Endothelial cell of umbilical vein (primary cell): ENCODE results near the gene PARN. TPM values are rescaled to one million over a fixed set of nuclear protein-coding genes. Genes with fewer than 3 reads are reported as not detected.

Experiments
- BruUV-seq: library from RNA; stranded (reverse); fragments of 400-500 nt; replicated peaks from 2 replicates; lab custom pipeline; 2021; lab: Mats Ljungman, UMichigan
- CTCF ChIA-PET: fragments of 300-600, 350-600 bp; sonication (Branson Sonifier 250); formaldehyde crosslinking; loops from one replicate; lab custom pipeline; 2021; ENCODE audit warnings: antibody characterized with exemption, inconsistent platforms; lab: Charles Lee
- POLR2A ChIA-PET: fragments of 300-600, 350-600 bp; sonication (Branson Sonifier 250); formaldehyde crosslinking; loops from one replicate; lab custom pipeline; 2021; ENCODE audit warnings: antibody characterized with exemption, inconsistent platforms; lab: Charles Lee
- DNase-seq: peaks from one replicate; pipeline ENCODE4 v3.0.0-alpha.2; 2011; ENCODE audit warnings: low read depth, low spot score
- FAIRE-seq: peaks from 2 replicates; lab custom pipeline; 2011; peaks lifted over from hg19 to GRCh38; lab: Jason Lieb, UNC
- H2AFZ ChIP-seq: 2 replicates; pipeline ENCODE4 v1.6.0; 2012; ENCODE audit warnings: low read depth, low read length, control low read depth, inconsistent platforms
- H3K27ac ChIP-seq: 2 replicates; pipeline ENCODE4 v1.5.1; 2011; ENCODE audit warnings: low read depth, mild to moderate bottlenecking, control low read depth, low read length, moderate library complexity; ENCODE audit not compliant: insufficient read depth
- H3K27me3 ChIP-seq, 2 experiments: 2 replicates each; pipeline versions ENCODE4 v1.6.0 to v1.6.1; 2011; ENCODE audit warnings: low read length in 2 of 2, mixed read lengths in 1 of 2; ENCODE audit not compliant: control insufficient read depth in 2 of 2, insufficient read depth in 2 of 2
- H3K36me3 ChIP-seq, 2 experiments: 2 replicates in 1 of 2; 3 replicates in 1 of 2; pipeline ENCODE4 v1.5.1; 2011; ENCODE audit warnings: low read length in 2 of 2, mild to moderate bottlenecking in 1 of 2, moderate library complexity in 1 of 2; ENCODE audit not compliant: control insufficient read depth in 2 of 2, insufficient read depth in 2 of 2; ENCODE audit errors: extremely low read depth in 1 of 2
- H3K4me1 ChIP-seq: 3 replicates; pipeline ENCODE4 v1.5.1; 2011; ENCODE audit warnings: mild to moderate bottlenecking, low read length; ENCODE audit not compliant: control insufficient read depth, insufficient read depth; ENCODE audit errors: extremely low read depth
- H3K4me2 ChIP-seq: 2 replicates; pipeline ENCODE4 v1.6.1; 2011; ENCODE audit warnings: low read length, control low read depth, mixed read lengths; ENCODE audit not compliant: insufficient read depth
- H3K4me3 ChIP-seq, 3 experiments: fragments of 200-600 bp in 1 of 3; sonication (generic), shearing (Covaris generic) in 1 of 3; replicated peaks in 1 of 3; 2 replicates each; pipeline ENCODE4 v1.5.1; 2011 to 2016; ENCODE audit warnings: control low read depth in 3 of 3, low read length in 3 of 3, mild to moderate bottlenecking in 2 of 3, inconsistent platforms in 1 of 3, low read depth in 1 of 3, moderate library complexity in 1 of 3; ENCODE audit not compliant: insufficient read depth in 1 of 3
- H3K79me2 ChIP-seq: 2 replicates; pipeline ENCODE4 v1.6.0; 2012; ENCODE audit warnings: low read length, inconsistent platforms; ENCODE audit not compliant: control insufficient read depth, insufficient read depth
- H3K9ac ChIP-seq: replicated peaks from 2 replicates; pipeline ENCODE3; 2011; ENCODE audit warnings: low read length, control low read depth; ENCODE audit not compliant: insufficient read depth; ENCODE audit errors: extremely low read depth
- H3K9me1 ChIP-seq: replicated peaks from 3 replicates; pipeline ENCODE4 v1.6.0; 2011; ENCODE audit warnings: mild to moderate bottlenecking, low read length; ENCODE audit not compliant: control insufficient read depth, insufficient read depth; ENCODE audit errors: extremely low read depth
- H3K9me3 ChIP-seq: replicated peaks from 2 replicates; pipeline ENCODE4 v1.5.1; 2012; ENCODE audit warnings: low read length, inconsistent platforms; ENCODE audit not compliant: control insufficient read depth, insufficient read depth
- H4K20me1 ChIP-seq: replicated peaks from 2 replicates; pipeline ENCODE3; 2011; ENCODE audit warnings: mild to moderate bottlenecking, low read length; ENCODE audit not compliant: control insufficient read depth, insufficient read depth; ENCODE audit errors: extremely low read depth
- EZH2 ChIP-seq: IDR thresholded peaks from 2 replicates; pipeline ENCODE4 v1.6.1; 2012; ENCODE audit warnings: borderline replicate concordance, low read depth, mild to moderate bottlenecking, moderate library complexity, low read length, inconsistent platforms; ENCODE audit not compliant: severe bottlenecking
- FOS ChIP-seq: IDR thresholded peaks from 2 replicates; pipeline ENCODE4 v1.6.1; 2011; ENCODE audit warnings: mild to moderate bottlenecking, low read length, moderate library complexity, borderline replicate concordance; ENCODE audit not compliant: insufficient read depth
- GATA2 ChIP-seq: IDR thresholded peaks from 2 replicates; pipeline ENCODE4 v1.7.0; 2011; ENCODE audit warnings: low read depth, mild to moderate bottlenecking, moderate library complexity, mixed read lengths, low read length; ENCODE audit not compliant: insufficient read length, insufficient read depth
- JUN ChIP-seq: IDR thresholded peaks from 2 replicates; pipeline ENCODE4 v1.6.1; 2011; ENCODE audit warnings: borderline replicate concordance, low read depth; ENCODE audit not compliant: insufficient read length, insufficient read depth
- MAX ChIP-seq: IDR thresholded peaks from 2 replicates; pipeline ENCODE4 v1.6.1; 2011; ENCODE audit not compliant: insufficient read depth, insufficient read length
- MYC ChIP-seq: IDR thresholded peaks from one replicate; pipeline ENCODE4 v1.6.1; 2011; ENCODE audit warnings: mild to moderate bottlenecking, low read depth, low read length
- POLR2A ChIP-seq: IDR thresholded peaks from 2 replicates; pipeline ENCODE4 v1.6.1; 2012; ENCODE audit warnings: low read depth, mild to moderate bottlenecking, control low read depth, low read length
- POLR2AphosphoS5 ChIP-seq: IDR thresholded peaks from 2 replicates; pipeline ENCODE4 v1.6.1; 2012; ENCODE audit warnings: low read depth, mild to moderate bottlenecking, control low read depth, low read length, moderate library complexity; ENCODE audit not compliant: insufficient read depth
- dilution Hi-C: fragments of 300-500 bp; cut with MboI; formaldehyde crosslinking; loops from one replicate; pipeline ENCODE4 v1.15.0; 2019; ENCODE audit warnings: low sequenced_read_pairs; ENCODE audit not compliant: extremely low pct_ligation_motif_present
- intact Hi-C: fragments of 100-400 bp; cut with micrococcal nuclease; formaldehyde crosslinking; loops from one replicate; pipeline ENCODE4 v1.10.0; 2022
- polyA plus RNA-seq, 4 experiments: library from polyadenylated mRNA; depleted of rRNA in 3 of 4; stranded (reverse) in 3 of 4; unstranded in 1 of 4; fragments of >200 nt; gene quantifications; 2 replicates each; pipeline versions ENCODE4 v1.2.1 to v1.2.3, GENCODE V29; 2011 to 2012; ENCODE audit warnings: missing spikeins in 1 of 4
- total RNA-seq: library from RNA; stranded (reverse); gene quantifications from 2 replicates; pipeline ENCODE4 v1.2.3, GENCODE V29; 2021
- TF ChIP-seq, protein P1 (sequence below), 2 donors: IDR thresholded peaks; 1 replicate in 1 of 2; 2 replicates in 1 of 2; pipeline ENCODE4 v1.5.1; 2011; ENCODE audit warnings: low read length in 2 of 2, mild to moderate bottlenecking in 2 of 2, moderate library complexity in 2 of 2, control low read depth in 1 of 2, inconsistent platforms in 1 of 2, low read depth in 1 of 2; ENCODE audit not compliant: insufficient read depth in 1 of 2; ENCODE audit errors: extremely low read depth in 1 of 2

Gene PARN
- total and polyA plus RNA-seq, 2 donors (not counting 3 experiments of a cell fraction or from before 2014, with no cell fraction given) = 16.9 to 24.6 TPM

- FAIRE-seq (no peak), DNase-seq (no peak)
- Histone ChIP-seq H4K20me1 (no peaks in the 10 kb centered on the region), H3K4me1 (no peaks in the 10 kb centered on the region), H3K9me1 (no peaks in the 10 kb centered on the region), H3K4me2 (no peak overlapping the region), H3K27ac (no peak overlapping the region), H3K9me3 (no peaks in the 10 kb centered on the region), H3K27me3 (no peaks in the 10 kb centered on the region), H2AFZ (no peak overlapping the region), H3K9ac (no peak overlapping the region), H3K36me3 (peaks cover 18 to 24% of the 10 kb centered on the region in 2 experiments), H3K79me2 (peaks cover 7% of the 10 kb centered on the region), H3K4me3 (no peak overlapping the region)
- BruUV-seq = no TSS peak
- ChIA-PET CTCF (no interaction called here), POLR2A (no interaction called here)
- intact Hi-C loops = no loop called here
- dilution Hi-C loops = no loop called here
- TF ChIP-seq POLR2A = no peak
- TF ChIP-seq POLR2AphosphoS5 = no peak
- TF ChIP-seq MYC = no peak
- TF ChIP-seq EZH2 = no peak
- TF ChIP-seq, protein P1, sequence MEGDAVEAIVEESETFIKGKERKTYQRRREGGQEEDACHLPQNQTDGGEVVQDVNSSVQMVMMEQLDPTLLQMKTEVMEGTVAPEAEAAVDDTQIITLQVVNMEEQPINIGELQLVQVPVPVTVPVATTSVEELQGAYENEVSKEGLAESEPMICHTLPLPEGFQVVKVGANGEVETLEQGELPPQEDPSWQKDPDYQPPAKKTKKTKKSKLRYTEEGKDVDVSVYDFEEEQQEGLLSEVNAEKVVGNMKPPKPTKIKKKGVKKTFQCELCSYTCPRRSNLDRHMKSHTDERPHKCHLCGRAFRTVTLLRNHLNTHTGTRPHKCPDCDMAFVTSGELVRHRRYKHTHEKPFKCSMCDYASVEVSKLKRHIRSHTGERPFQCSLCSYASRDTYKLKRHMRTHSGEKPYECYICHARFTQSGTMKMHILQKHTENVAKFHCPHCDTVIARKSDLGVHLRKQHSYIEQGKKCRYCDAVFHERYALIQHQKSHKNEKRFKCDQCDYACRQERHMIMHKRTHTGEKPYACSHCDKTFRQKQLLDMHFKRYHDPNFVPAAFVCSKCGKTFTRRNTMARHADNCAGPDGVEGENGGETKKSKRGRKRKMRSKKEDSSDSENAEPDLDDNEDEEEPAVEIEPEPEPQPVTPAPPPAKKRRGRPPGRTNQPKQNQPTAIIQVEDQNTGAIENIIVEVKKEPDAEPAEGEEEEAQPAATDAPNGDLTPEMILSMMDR (IDR thresholded peaks at IDR 0.05; ENCODE audit: extremely low read depth in 1 of 2, insufficient read depth in 1 of 2, low read depth in 1 of 2, low read length in 2 of 2) = no peak
- no peak for TF ChIP-seq MAX
- TF ChIP-seq JUN = no peak
- no peak for TF ChIP-seq GATA2
- no peak for TF ChIP-seq FOS
These were observed 19.8 kb upstream of the PARN start for GRCh38 chr16:14649816-14650215.
